A549 (cell line): ENCODE results near the gene HOXC11. TPM values are rescaled to one million over a fixed set of nuclear protein-coding genes. Genes with fewer than 3 reads are reported as not detected.

Source experiments
- ATAC-seq, 2 experiments: fragments of 200-7000 bp in 1 of 2; fragments of >200 bp in 1 of 2; cut with Nextera tagmentation in 1 of 2; cut with Tn5 transposase in 1 of 2; 3 replicates each; pipeline versions ENCODE4 v1.8.0 to v1.9.1; 2018 to 2020; ENCODE audit warnings: mild to moderate bottlenecking in 1 of 2, moderate library complexity in 1 of 2
- CTCF ChIA-PET: fragments of 300-600 bp; sonication (Branson Sonifier 250); formaldehyde crosslinking; extraction: SDS; loops from one replicate; lab custom pipeline; 2021; ENCODE audit warnings: antibody characterized with exemption, inconsistent platforms; lab: Yijun Ruan, JAX
- POLR2A ChIA-PET: fragments of 350-600 bp; formaldehyde crosslinking; extraction: SDS; loops from one replicate; lab custom pipeline; 2021; ENCODE audit warnings: antibody characterized with exemption, inconsistent platforms; lab: Yijun Ruan, JAX
- DNase-seq, 2 experiments: peaks; one replicate each; pipeline versions ENCODE4 v3.0.0 to v3.0.0-alpha.2; 2011 to 2016; ENCODE audit warnings: low read depth in 1 of 2, low spot score in 1 of 2
- FAIRE-seq: peaks from 2 replicates; lab custom pipeline; 2011; peaks lifted over from hg19 to GRCh38; lab: Jason Lieb, UNC
- H3K27ac ChIP-seq, 2 experiments: fragments of >200 bp; sonication (Bioruptor Twin); formaldehyde crosslinking; 3 replicates each; pipeline ENCODE4 v1.5.1; 2016 to 2017
- H3K4me1 ChIP-seq: fragments of >200 bp; sonication (Bioruptor Twin); formaldehyde crosslinking; 3 replicates; pipeline ENCODE4 v1.6.1; 2016
- H3K4me2 ChIP-seq: fragments of >200 bp; sonication (Bioruptor Twin); formaldehyde crosslinking; 3 replicates; pipeline ENCODE4 v1.6.1; 2016
- H3K4me3 ChIP-seq: fragments of >200 bp; sonication (Bioruptor Twin); formaldehyde crosslinking; 3 replicates; pipeline ENCODE4 v1.5.1; 2016
- H3K9me3 ChIP-seq: fragments of >200 bp; sonication (Bioruptor Twin); formaldehyde crosslinking; 3 replicates; pipeline ENCODE4 v1.6.1; 2016
- BHLHE40 ChIP-seq: IDR thresholded peaks from 2 replicates; pipeline ENCODE4 v1.6.1; 2012; ENCODE audit warnings: low read depth, low read length, inconsistent platforms
- CBX2 ChIP-seq: fragments of 200-600 bp; sonication (generic); IDR thresholded peaks from 2 replicates; pipeline ENCODE4 v1.6.1; 2016; ENCODE audit warnings: low read depth, mild to moderate bottlenecking, borderline replicate concordance
- EHF ChIP-seq: fragments of 250-450 bp; sonication (Bioruptor Pico); IDR thresholded peaks from 2 replicates; pipeline ENCODE4 v1.5.0; 2020; ENCODE audit warnings: mild to moderate bottlenecking
- GATA3 ChIP-seq: IDR thresholded peaks from 2 replicates; pipeline ENCODE4 v1.6.1; 2012; ENCODE audit warnings: borderline replicate concordance
- HOXB13 ChIP-seq: fragments of 250-450 bp; sonication (Bioruptor Pico); IDR thresholded peaks from 2 replicates; pipeline ENCODE4 v1.5.0; 2020; ENCODE audit warnings: low read depth, mild to moderate bottlenecking, moderate library complexity
- KDM5A ChIP-seq: fragments of 200-600 bp; sonication (generic); IDR thresholded peaks from 2 replicates; pipeline ENCODE4 v1.6.1; 2016; ENCODE audit warnings: antibody characterized with exemption, mild to moderate bottlenecking
- MAZ ChIP-seq: fragments of 150-350 bp; IDR thresholded peaks from 2 replicates; pipeline ENCODE4 v1.6.1; 2014; ENCODE audit warnings: antibody characterized with exemption, low read depth, low read length, borderline replicate concordance
- NPAS2 ChIP-seq: fragments of 250-450 bp; sonication (Bioruptor Pico); IDR thresholded peaks from 2 replicates; pipeline ENCODE4 v1.8.0; 2022; ENCODE audit warnings: mild to moderate bottlenecking, moderate library complexity, borderline replicate concordance
- RAD21 ChIP-seq, 2 experiments: fragments of >200 bp in 1 of 2; sonication (Bioruptor Twin) in 1 of 2; formaldehyde crosslinking in 1 of 2; IDR thresholded peaks in 1 of 2; conservative IDR thresholded peaks in 1 of 2; 2 replicates in 1 of 2; 3 replicates in 1 of 2; pipeline ENCODE4 v1.6.1; 2012 to 2018; ENCODE audit warnings: inconsistent platforms in 1 of 2
- SMC3 ChIP-seq: fragments of >200 bp; sonication (Bioruptor Twin); formaldehyde crosslinking; IDR thresholded peaks from 3 replicates; pipeline ENCODE4 v1.6.1; 2018; ENCODE audit warnings: inconsistent platforms
- SREBF2 ChIP-seq: fragments of 450-650 bp; IDR thresholded peaks from 2 replicates; pipeline ENCODE4 v1.6.1; 2014; ENCODE audit warnings: mild to moderate bottlenecking, moderate library complexity
- TP53 ChIP-seq: fragments of 250-450 bp; sonication (Bioruptor Pico); IDR thresholded peaks from 2 replicates; pipeline ENCODE4 v1.5.0; 2021; ENCODE audit warnings: mild to moderate bottlenecking, moderate library complexity
- ZC3H11A ChIP-seq: fragments of 450-650 bp; IDR thresholded peaks from 2 replicates; pipeline ENCODE4 v1.6.1; 2014; ENCODE audit warnings: antibody characterized with exemption, mild to moderate bottlenecking
- ZFP36 ChIP-seq: fragments of 450-650 bp; IDR thresholded peaks from 2 replicates; pipeline ENCODE4 v1.6.1; 2014; ENCODE audit warnings: borderline replicate concordance; ENCODE audit not compliant: partially characterized antibody
- ZNF302 ChIP-seq: fragments of 250-450 bp; sonication (Bioruptor Pico); IDR thresholded peaks from 2 replicates; pipeline ENCODE4 v1.9.0; 2021; ENCODE audit warnings: inconsistent platforms, mild to moderate bottlenecking, moderate library complexity
- WGBS: methylation state at CpG from one replicate; pipeline ENCODE4 v1.1.6; 2017; ENCODE audit errors: missing lambda C conversion rate; 5-methylcytosine and 5-hydroxymethylcytosine counted together
- polyA plus RNA-seq, 4 experiments: library from polyadenylated mRNA; depleted of rRNA in 3 of 4; stranded (reverse); fragments of >200 nt; fragmentation: RNase III in 1 of 4; extraction: RNeasy Plus Mini Kit Qiagen cat#74134 plus additional on column Dnase treatment in 1 of 4; gene quantifications; 2 replicates in 3 of 4; 3 replicates in 1 of 4; pipeline ENCODE4 v1.2.3, GENCODE V29; 2011 to 2017
- TF ChIP-seq, protein P1 (sequence below): fragments of 200-600 bp; sonication (generic); IDR thresholded peaks from 2 replicates; pipeline ENCODE4 v1.6.1; 2016; ENCODE audit warnings: antibody characterized with exemption, mild to moderate bottlenecking, moderate library complexity
- TF ChIP-seq, protein P2 (sequence below): IDR thresholded peaks from 2 replicates; pipeline ENCODE4 v1.6.1; 2012; ENCODE audit warnings: low read depth, borderline replicate concordance
- TF ChIP-seq, protein P3 (sequence below): fragments of >200 bp; sonication (Bioruptor Twin); formaldehyde crosslinking; IDR thresholded peaks from 2 replicates; pipeline ENCODE4 v1.6.1; 2016
- TF ChIP-seq, protein P4 (sequence below): fragments of 450-650 bp; IDR thresholded peaks from 2 replicates; pipeline ENCODE4 v1.6.1; 2014; ENCODE audit warnings: antibody characterized with exemption
- TF ChIP-seq, protein P5 (sequence below): IDR thresholded peaks from 2 replicates; pipeline ENCODE4 v1.6.1; 2012
- TF ChIP-seq, protein P6 (sequence below): fragments of >200 bp; sonication (Bioruptor Twin); formaldehyde crosslinking; IDR thresholded peaks from 3 replicates; pipeline ENCODE4 v1.5.1; 2016

The HOXC11 gene
- polyA plus RNA-seq, 2 of the 4 experiments (the other 2 are of a cell fraction) = 0.45 to 0.58 TPM

DNA sequence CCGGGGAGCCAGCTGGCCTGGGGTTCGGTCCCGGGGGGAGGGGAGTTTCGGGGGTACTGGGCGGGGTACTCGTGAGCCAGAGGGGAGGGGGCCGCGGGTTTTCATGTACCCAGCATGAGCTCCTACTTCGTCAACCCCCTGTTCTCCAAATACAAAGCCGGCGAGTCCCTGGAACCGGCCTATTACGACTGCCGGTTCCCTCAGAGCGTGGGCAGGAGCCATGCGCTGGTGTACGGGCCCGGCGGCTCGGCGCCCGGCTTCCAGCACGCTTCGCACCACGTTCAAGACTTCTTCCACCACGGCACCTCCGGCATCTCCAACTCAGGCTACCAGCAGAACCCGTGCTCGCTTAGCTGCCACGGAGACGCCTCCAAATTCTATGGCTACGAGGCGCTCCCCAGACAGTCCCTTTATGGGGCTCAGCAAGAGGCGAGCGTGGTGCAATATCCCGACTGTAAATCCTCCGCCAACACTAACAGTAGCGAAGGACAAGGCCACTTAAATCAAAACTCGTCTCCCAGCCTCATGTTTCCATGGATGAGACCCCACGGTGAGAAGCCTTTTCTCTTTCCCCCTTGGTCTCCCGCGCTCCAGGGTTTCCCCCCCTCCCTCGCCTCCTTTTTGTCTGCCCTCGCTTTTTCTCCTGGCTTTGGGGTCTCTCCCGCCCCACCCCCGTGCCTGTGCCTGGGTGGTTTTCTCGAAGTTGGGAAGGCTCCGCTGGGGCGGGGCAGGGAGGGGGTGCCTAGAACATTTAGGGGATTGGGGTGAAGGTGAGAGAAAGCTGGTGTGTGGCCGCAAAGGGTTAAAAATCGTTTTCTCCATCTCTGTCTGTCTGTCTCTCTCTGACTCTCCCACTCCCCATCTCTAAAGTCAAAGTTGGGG, 36.5 kb downstream of the HOXC11 start (continued):
- no peak for TF ChIP-seq RAD21 (conservative IDR thresholded peaks at IDR 0.05 in 1 of 2, IDR thresholded peaks at IDR 0.05 in 1 of 2)
- TF ChIP-seq, protein P1, sequence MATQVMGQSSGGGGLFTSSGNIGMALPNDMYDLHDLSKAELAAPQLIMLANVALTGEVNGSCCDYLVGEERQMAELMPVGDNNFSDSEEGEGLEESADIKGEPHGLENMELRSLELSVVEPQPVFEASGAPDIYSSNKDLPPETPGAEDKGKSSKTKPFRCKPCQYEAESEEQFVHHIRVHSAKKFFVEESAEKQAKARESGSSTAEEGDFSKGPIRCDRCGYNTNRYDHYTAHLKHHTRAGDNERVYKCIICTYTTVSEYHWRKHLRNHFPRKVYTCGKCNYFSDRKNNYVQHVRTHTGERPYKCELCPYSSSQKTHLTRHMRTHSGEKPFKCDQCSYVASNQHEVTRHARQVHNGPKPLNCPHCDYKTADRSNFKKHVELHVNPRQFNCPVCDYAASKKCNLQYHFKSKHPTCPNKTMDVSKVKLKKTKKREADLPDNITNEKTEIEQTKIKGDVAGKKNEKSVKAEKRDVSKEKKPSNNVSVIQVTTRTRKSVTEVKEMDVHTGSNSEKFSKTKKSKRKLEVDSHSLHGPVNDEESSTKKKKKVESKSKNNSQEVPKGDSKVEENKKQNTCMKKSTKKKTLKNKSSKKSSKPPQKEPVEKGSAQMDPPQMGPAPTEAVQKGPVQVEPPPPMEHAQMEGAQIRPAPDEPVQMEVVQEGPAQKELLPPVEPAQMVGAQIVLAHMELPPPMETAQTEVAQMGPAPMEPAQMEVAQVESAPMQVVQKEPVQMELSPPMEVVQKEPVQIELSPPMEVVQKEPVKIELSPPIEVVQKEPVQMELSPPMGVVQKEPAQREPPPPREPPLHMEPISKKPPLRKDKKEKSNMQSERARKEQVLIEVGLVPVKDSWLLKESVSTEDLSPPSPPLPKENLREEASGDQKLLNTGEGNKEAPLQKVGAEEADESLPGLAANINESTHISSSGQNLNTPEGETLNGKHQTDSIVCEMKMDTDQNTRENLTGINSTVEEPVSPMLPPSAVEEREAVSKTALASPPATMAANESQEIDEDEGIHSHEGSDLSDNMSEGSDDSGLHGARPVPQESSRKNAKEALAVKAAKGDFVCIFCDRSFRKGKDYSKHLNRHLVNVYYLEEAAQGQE = no peak
- TF ChIP-seq, protein P2, sequence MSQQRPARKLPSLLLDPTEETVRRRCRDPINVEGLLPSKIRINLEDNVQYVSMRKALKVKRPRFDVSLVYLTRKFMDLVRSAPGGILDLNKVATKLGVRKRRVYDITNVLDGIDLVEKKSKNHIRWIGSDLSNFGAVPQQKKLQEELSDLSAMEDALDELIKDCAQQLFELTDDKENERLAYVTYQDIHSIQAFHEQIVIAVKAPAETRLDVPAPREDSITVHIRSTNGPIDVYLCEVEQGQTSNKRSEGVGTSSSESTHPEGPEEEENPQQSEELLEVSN = peak; percentile 82
- TF ChIP-seq TP53 (CRISPR knock-in tag) = no peak
- no peak for TF ChIP-seq SREBF2
- TF ChIP-seq NPAS2 = no peak

DNA sequence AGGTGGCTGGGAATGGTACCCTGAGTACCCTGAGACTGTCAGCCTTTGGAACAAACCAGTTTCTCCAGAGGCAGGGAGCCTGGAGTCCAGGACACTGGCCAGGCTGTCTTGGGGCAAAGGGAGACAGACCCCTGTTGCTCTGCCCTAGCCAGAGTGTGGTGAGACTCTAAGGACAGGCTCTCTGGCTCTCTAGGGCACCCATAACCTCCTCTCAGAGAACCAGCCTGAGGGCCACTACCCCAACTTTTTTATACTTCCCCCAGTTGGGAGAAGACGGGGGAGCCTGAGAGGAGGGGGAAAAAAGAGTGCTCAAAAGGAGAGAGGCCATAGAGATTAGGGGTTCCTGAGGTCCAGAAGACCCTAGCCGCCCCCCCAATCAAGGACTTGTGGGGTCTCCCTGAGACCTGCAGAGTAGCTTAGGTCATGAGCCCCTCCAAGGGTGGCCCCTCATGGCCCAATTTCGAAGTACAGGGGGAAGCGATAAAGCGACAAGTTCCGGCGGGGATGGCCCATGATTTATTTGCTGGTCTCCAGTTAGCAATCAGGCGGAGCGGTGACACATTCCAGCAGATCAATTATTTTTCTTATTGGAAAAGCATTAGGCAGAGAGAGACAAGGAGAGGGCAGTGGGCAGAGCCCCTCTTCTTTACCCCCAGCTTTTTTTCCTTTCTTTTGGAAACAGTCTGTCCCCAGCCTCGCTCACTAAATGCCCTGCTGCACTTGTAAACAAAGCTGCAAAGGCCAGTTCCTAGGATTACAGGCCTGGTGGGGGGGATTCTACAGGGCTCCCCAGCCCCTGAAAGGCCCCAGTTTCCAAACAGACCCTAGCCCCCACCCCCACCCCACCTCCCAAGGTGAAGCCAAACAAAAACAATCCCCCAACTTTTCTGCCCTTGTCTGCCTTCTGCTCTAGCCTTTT, 37.4 kb downstream of the HOXC11 start:
- Histone ChIP-seq H3K9me3 (no peaks in the 10 kb centered on the region), H3K27ac (peak overlapping the region; percentile 76 to 97; a peak in 4 of 6 replicates), H3K4me3 (peak overlapping the region; percentile 54), H3K4me2 (peak overlapping the region; percentile 87), H3K4me1 (peaks cover 48% of the 10 kb centered on the region)
- DNase-seq (no peak), FAIRE-seq (no peak), ATAC-seq (peak in 1 of 2 experiments; percentile 20; a peak in 3 of 6 replicates)
- ChIA-PET CTCF (interaction anchor here (1.3 to 28.7 kb wide), 5 partner anchors 18 to 210 kb away, joined by 3 to 1074 read pairs (median 8); partner anchors contain the start of genes HOXC5 and SMUG1), POLR2A (interaction anchor here (1.6 kb wide), 1 partner anchor 14 kb away, joined by 5 read pairs; no protein-coding TSS in a partner anchor)
- 80% methylated on average over 10 of the region's 10 CpGs for WGBS
- TF ChIP-seq BHLHE40 (no peak), NPAS2 (no peak), TP53 (CRISPR knock-in tag) (no peak), ZC3H11A (no peak), MAZ (no peak), ZNF302 (CRISPR knock-in tag) (no peak), GATA3 (no peak), EHF (no peak), ZFP36 (no peak), CBX2 (no peak), SMC3 (no peak), HOXB13 (CRISPR knock-in tag) (no peak), KDM5A (no peak)
- TF ChIP-seq, protein P1 = no peak
- TF ChIP-seq, protein P3, sequence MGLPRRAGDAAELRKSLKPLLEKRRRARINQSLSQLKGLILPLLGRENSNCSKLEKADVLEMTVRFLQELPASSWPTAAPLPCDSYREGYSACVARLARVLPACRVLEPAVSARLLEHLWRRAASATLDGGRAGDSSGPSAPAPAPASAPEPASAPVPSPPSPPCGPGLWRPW = no peak
- TF ChIP-seq, protein P4, sequence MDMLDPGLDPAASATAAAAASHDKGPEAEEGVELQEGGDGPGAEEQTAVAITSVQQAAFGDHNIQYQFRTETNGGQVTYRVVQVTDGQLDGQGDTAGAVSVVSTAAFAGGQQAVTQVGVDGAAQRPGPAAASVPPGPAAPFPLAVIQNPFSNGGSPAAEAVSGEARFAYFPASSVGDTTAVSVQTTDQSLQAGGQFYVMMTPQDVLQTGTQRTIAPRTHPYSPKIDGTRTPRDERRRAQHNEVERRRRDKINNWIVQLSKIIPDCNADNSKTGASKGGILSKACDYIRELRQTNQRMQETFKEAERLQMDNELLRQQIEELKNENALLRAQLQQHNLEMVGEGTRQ = no peak
- TF ChIP-seq, protein P5, sequence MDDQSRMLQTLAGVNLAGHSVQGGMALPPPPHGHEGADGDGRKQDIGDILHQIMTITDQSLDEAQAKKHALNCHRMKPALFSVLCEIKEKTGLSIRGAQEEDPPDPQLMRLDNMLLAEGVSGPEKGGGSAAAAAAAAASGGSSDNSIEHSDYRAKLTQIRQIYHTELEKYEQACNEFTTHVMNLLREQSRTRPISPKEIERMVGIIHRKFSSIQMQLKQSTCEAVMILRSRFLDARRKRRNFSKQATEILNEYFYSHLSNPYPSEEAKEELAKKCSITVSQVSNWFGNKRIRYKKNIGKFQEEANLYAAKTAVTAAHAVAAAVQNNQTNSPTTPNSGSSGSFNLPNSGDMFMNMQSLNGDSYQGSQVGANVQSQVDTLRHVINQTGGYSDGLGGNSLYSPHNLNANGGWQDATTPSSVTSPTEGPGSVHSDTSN = no peak
- TF ChIP-seq, protein P6, sequence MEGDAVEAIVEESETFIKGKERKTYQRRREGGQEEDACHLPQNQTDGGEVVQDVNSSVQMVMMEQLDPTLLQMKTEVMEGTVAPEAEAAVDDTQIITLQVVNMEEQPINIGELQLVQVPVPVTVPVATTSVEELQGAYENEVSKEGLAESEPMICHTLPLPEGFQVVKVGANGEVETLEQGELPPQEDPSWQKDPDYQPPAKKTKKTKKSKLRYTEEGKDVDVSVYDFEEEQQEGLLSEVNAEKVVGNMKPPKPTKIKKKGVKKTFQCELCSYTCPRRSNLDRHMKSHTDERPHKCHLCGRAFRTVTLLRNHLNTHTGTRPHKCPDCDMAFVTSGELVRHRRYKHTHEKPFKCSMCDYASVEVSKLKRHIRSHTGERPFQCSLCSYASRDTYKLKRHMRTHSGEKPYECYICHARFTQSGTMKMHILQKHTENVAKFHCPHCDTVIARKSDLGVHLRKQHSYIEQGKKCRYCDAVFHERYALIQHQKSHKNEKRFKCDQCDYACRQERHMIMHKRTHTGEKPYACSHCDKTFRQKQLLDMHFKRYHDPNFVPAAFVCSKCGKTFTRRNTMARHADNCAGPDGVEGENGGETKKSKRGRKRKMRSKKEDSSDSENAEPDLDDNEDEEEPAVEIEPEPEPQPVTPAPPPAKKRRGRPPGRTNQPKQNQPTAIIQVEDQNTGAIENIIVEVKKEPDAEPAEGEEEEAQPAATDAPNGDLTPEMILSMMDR = no peak
